ENCODE results near the gene COL7A1. TPM values are rescaled to one million over a fixed set of nuclear protein-coding genes. Genes with fewer than 3 reads are reported as not detected.

The COL7A1 gene
- total RNA-seq: 10 to 100 TPM in 3 of 4 donors, under 1 TPM in 1; 0.88 to 21.6 (median 19.1) TPM

GRCh38 chr3:48595075-48595525, at the start of gene COL7A1:
Gene COL7A1 (minus strand): TSS chr3:48595329. CDS start chr3:48595159, 170 bp downstream.
- peak within 1 kb of the TSS; percentile 29 to 49 for H3K4me3 ChIP-seq
- no peaks in the 10 kb centered on the region for H3K9me3 ChIP-seq
- intact Hi-C loops (cut with DNase I; ENCODE audit: low total_unique reads): no loop called here
- H3K27me3 ChIP-seq: no peaks in the 10 kb centered on the region
- TF ChIP-seq, protein P1, sequence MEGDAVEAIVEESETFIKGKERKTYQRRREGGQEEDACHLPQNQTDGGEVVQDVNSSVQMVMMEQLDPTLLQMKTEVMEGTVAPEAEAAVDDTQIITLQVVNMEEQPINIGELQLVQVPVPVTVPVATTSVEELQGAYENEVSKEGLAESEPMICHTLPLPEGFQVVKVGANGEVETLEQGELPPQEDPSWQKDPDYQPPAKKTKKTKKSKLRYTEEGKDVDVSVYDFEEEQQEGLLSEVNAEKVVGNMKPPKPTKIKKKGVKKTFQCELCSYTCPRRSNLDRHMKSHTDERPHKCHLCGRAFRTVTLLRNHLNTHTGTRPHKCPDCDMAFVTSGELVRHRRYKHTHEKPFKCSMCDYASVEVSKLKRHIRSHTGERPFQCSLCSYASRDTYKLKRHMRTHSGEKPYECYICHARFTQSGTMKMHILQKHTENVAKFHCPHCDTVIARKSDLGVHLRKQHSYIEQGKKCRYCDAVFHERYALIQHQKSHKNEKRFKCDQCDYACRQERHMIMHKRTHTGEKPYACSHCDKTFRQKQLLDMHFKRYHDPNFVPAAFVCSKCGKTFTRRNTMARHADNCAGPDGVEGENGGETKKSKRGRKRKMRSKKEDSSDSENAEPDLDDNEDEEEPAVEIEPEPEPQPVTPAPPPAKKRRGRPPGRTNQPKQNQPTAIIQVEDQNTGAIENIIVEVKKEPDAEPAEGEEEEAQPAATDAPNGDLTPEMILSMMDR (IDR thresholded peaks at IDR 0.05): no peak
- TF ChIP-seq POLR2A (IDR thresholded peaks at IDR 0.05): no peak
- no peak for DNase-seq
- no peaks in the 10 kb centered on the region for H3K36me3 ChIP-seq
- peaks cover 6 to 34% of the 10 kb centered on the region in 2 donors for H3K4me1 ChIP-seq
- peak within 1 kb of the TSS; percentile 81 to 98 for H3K27ac ChIP-seq

DNA sequence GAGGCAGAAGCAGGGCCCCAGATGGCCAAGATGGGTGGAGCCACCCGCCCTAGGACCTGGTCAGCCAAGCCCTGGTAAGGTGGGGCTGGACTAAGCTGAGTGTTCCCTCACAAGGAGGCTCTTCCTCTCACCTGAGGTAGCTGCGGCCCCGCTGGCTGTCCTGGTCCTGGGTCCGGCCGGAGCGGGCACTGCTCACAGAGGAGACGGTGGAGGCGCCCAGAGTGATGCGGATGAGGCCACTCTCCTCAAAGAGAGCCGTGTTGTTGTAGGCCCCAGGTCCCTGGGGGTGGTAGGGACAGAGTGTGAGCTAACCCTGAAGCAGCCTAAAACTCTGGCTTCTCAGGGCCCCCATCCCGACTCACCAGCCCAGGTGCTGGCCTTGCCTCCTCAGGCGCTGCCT, 47.5 kb upstream of the COL7A1 start:
- H3K4me1 ChIP-seq: no peaks in the 10 kb centered on the region
- intact Hi-C loops (cut with DNase I; ENCODE audit: low total_unique reads): no loop called here
- H3K27me3 ChIP-seq: no peaks in the 10 kb centered on the region
- TF ChIP-seq, protein P1 (IDR thresholded peaks at IDR 0.05): no peak
- no peak for TF ChIP-seq POLR2A (IDR thresholded peaks at IDR 0.05)
- no peak overlapping the region for H3K4me3 ChIP-seq
- no peak overlapping the region for H3K27ac ChIP-seq
- H3K36me3 ChIP-seq: no peaks in the 10 kb centered on the region
- DNase-seq: no peak
- H3K9me3 ChIP-seq: no peaks in the 10 kb centered on the region

DNA sequence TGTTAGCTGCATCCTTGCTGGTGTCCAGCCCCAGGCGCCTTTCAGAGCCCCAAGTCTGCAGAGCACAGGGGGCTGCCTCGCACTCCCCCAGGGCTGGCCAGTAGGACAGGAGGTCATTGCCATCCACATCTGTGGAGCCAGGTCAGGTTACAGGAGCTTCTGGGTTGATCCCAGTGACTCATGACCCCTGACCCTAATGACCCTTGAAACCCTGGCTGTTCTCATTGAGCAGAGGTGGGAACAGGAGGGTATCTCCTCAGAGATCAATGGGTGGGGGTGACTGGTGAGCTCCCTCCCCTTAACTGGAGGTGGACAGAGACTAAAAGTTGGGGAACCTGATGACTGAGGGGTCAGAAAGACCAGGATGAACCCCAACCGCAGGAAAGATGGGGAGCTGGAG, 46.3 kb upstream of the COL7A1 start:
- Histone ChIP-seq H3K9me3 (no peaks in the 10 kb centered on the region), H3K36me3 (no peaks in the 10 kb centered on the region), H3K4me1 (peaks cover 0 to under 1% of the 10 kb centered on the region in 2 donors), H3K27me3 (no peaks in the 10 kb centered on the region), H3K27ac (no peak overlapping the region), H3K4me3 (no peak overlapping the region)
- no peak for TF ChIP-seq POLR2A (IDR thresholded peaks at IDR 0.05)
- TF ChIP-seq, protein P1 (IDR thresholded peaks at IDR 0.05): no peak
- intact Hi-C loops (cut with DNase I; ENCODE audit: low total_unique reads): no loop called here
- no peak for DNase-seq

DNA sequence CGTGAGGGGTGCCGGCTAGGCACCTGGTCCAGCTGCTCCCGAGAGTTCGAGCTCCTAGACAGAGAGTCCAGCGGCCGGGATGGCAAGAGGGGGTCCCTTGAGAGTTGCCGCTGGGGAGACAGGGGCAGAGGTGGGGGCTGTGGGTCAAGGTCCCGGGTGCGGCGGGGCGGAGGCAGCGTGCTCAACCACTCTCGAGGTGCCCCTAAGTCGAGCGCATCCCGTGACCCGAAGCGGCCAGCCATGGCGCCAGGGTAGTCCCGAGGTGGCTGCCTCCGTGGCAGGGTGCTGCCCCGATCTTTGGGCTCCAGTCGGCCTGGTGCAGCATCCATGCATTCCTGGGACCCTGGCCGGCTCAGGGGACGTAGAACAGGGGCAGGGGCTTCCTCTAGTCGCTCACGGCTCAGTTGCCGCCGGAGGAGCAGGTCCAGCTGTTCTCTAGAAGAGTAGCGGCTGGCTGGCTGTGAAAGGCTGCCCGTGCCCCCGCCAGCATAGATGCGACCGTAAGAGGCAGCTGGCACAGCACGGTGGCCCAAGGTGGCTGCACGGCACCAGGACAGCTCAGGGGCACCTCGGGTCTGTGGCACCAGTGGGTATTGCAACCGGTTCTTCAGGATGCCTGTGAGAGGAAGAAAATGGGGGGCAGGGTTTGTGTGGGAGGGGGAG, 44.9 kb upstream of the COL7A1 start:
- no peak for DNase-seq
- Histone ChIP-seq H3K36me3 (no peaks in the 10 kb centered on the region), H3K4me3 (no peak overlapping the region), H3K4me1 (peaks cover 0 to 5% of the 10 kb centered on the region in 2 donors), H3K9me3 (no peaks in the 10 kb centered on the region), H3K27ac (no peak overlapping the region), H3K27me3 (no peaks in the 10 kb centered on the region)
- no peak for TF ChIP-seq POLR2A (IDR thresholded peaks at IDR 0.05)
- TF ChIP-seq, protein P1 (IDR thresholded peaks at IDR 0.05): no peak
- intact Hi-C loops (cut with DNase I; ENCODE audit: low total_unique reads): no loop called here

- peaks cover 0 to 5% of the 10 kb centered on the region in 2 donors for H3K4me1 ChIP-seq
- H3K9me3 ChIP-seq: no peaks in the 10 kb centered on the region
- DNase-seq: no peak
- H3K36me3 ChIP-seq: no peaks in the 10 kb centered on the region
- no peaks in the 10 kb centered on the region for H3K27me3 ChIP-seq
- intact Hi-C loops (cut with DNase I; ENCODE audit: low total_unique reads): no loop called here
- H3K4me3 ChIP-seq: no peak overlapping the region
- TF ChIP-seq, protein P1 (IDR thresholded peaks at IDR 0.05): no peak
- no peak for TF ChIP-seq POLR2A (IDR thresholded peaks at IDR 0.05)
- no peak overlapping the region for H3K27ac ChIP-seq
Measured at GRCh38 chr3:48637305-48637704, 42.2 kb upstream of the COL7A1 start.

Measured in uterus (tissue), 4 donors.